DOHH2 (cell line): ENCODE measurements around the gene PRDM7.

ENCODE experiments used
- CTCF ChIP-seq: fragments of 200-600 bp; sonication (generic); IDR thresholded peaks from one replicate; pipeline ENCODE4 v1.5.1; 2014; ENCODE audit warnings: antibody characterized with exemption, mild to moderate bottlenecking, low read depth, low read length; ENCODE audit not compliant: poor library complexity, severe bottlenecking
- EZH2phosphoT487 ChIP-seq: fragments of 200-600 bp; sonication (generic); IDR thresholded peaks from 2 replicates; pipeline ENCODE4 v1.6.1; 2017; ENCODE audit warnings: borderline replicate concordance, mild to moderate bottlenecking, antibody characterized with exemption, low read length, moderate library complexity, mixed read lengths

- TF ChIP-seq CTCF, result no peak
- no peak for TF ChIP-seq EZH2phosphoT487
These were observed 48.1 kb downstream of the PRDM7 start for GRCh38 chr16:90028985-90029384.
